Thyroid gland (tissue), 4 donors: ENCODE results near the gene COX6B2. TPM values are rescaled to one million over a fixed set of nuclear protein-coding genes. Genes with fewer than 3 reads are reported as not detected.
A peak's percentile ranks its signal among the peaks of the same experiment; 100 is the strongest.

ENCODE experiments used
- DNase-seq, 2 donors: peaks; one replicate each; pipeline ENCODE4 v3.0.0-alpha.2; 2019
- H3K27ac ChIP-seq, 3 donors: fragments of 200-600 bp; sonication (generic); 1 replicate in 2 of 3; 2 replicates in 1 of 3; pipeline ENCODE4 v1.5.1; 2016 to 2019; ENCODE audit warnings: mild to moderate bottlenecking in 1 of 3, moderate library complexity in 1 of 3
- H3K27me3 ChIP-seq: fragments of 200-600 bp; sonication (generic); one replicate; pipeline ENCODE4 v1.5.1; 2019
- H3K36me3 ChIP-seq, 2 donors: fragments of 200-600 bp; sonication (generic); one replicate each; pipeline ENCODE4 v1.5.1; 2016 to 2019
- H3K4me1 ChIP-seq, 2 donors: fragments of 200-600 bp; sonication (generic); one replicate each; pipeline ENCODE4 v1.5.1; 2017 to 2019
- H3K4me3 ChIP-seq, 3 donors: fragments of 200-600 bp; sonication (generic); replicated peaks in 1 of 3; 1 replicate in 2 of 3; 2 replicates in 1 of 3; pipeline ENCODE4 v1.5.1; 2016; ENCODE audit warnings: mild to moderate bottlenecking in 1 of 3
- H3K9me3 ChIP-seq: fragments of 200-600 bp; sonication (generic); one replicate; pipeline ENCODE4 v1.5.1; 2017
- CTCF ChIP-seq, 6 experiments: fragments of 200-600 bp in 3 of 6; fragments of 450-650 bp in 3 of 6; sonication (generic) in 3 of 6; IDR thresholded peaks; one replicate each; pipeline ENCODE4 v1.5.1; 2016 to 2019; ENCODE audit warnings: antibody characterized with exemption in 6 of 6, mild to moderate bottlenecking in 2 of 6, inconsistent platforms in 1 of 6, moderate library complexity in 1 of 6
- POLR2A ChIP-seq, 2 donors: fragments of 450-650 bp; IDR thresholded peaks; one replicate each; pipeline ENCODE4 v1.6.1; 2017; ENCODE audit warnings: antibody characterized with exemption in 2 of 2, mild to moderate bottlenecking in 2 of 2, moderate library complexity in 1 of 2
- WGBS, 2 donors: methylation state at CpG; one replicate each; pipeline ENCODE4 v1.1.5; 2017; 5-methylcytosine and 5-hydroxymethylcytosine counted together
- intact Hi-C: fragments of 100-400 bp; cut with DNase I; formaldehyde crosslinking; loops from one replicate; pipeline ENCODE4 v1.15.1; 2023
- total RNA-seq, 4 donors: library from RNA; depleted of rRNA; stranded (reverse); fragments of >200 nt; gene quantifications; one replicate each; pipeline ENCODE4 v1.2.3, GENCODE V29; 2016

COX6B2 gene
- total RNA-seq, 4 donors from 2014 or later = 0.94 TPM; not detected in 3

DNA sequence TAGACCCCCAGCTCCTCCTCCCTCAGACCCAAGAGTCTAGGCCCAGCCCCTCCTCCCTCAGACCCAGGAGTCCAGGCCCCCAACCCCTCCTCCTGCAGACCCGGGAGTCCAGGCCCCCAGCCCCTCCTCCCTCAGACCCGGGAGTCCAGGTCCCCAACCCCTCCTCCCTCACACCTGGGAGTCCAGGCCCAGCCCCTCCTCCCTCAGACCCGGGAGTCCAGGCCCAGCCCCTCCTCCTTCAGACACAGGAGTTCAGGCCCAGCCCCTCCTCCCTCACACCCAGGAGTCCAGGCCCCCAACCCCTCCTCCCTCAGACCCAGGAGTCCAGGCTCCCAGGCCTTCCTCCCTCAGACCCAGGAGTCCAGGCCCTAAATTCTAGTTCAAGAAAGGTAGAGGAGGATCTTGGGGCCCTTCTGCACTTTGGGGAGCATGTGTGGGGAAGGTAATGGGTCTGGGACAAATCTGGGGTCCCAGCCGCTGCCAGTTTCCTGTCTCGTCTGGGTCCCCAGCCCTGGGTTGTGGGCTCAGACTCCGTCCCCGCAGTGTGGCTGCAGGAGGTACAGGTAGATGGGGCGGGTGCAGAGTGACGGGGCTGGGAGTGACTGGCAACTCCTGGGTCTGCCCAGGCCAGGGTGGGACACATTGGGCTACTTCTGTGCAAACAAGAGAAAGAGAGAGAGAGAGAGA is 18.9 kb upstream of the COX6B2 start:
- intact Hi-C loops = no loop called here
- DNase-seq = no peak
- WGBS, 2 donors = 55 to 63% methylated on average over 4 to 7 of the region's 9 CpGs

DNA sequence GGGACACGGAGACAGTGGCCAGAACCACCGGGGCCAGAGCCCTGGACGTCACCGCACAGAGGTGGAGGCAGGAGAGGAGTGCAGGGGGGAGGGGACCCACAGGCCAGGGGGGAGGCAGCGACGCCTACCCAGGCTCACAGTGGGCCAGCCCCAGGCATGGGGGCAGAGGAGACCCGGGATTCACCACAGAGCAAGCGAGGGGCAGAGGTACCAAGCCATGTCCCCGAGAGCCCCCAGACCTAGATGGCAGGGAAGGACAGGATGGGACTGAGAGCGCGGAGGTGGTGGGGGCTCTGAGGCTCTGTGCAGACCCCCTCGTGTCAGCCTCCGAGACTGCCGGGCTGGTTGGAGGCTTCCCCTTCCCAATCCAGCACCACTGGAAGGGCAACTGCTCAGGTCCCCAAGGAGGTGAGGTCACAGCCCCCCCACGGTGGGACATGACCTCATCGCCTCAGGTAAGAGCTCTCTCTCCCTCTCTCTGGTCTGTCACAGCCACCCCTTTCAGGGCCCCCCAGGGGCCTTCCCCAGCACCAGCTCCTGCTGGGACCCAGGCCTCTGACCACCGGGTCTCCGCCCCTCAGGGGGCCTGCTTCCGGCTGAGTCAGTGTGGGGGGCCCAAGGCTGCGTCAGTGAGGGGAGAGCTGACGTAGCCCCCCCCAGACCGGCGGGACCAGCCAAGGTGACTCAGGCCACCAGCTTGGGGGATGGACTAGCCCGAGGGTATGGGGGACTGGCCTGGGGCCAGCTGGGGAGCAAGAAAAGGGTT is 18.0 kb upstream of the COX6B2 start:
- no peak overlapping the region for H3K4me3 ChIP-seq
- H3K27me3 ChIP-seq = peaks cover 42% of the 10 kb centered on the region

More for the DNA sequence above, 18.9 kb upstream of the COX6B2 start:
- no peaks in the 10 kb centered on the region for H3K36me3 ChIP-seq
- peaks cover 46% of the 10 kb centered on the region for H3K27me3 ChIP-seq
- no peak overlapping the region for H3K27ac ChIP-seq
- H3K4me3 ChIP-seq = no peak overlapping the region
- no peaks in the 10 kb centered on the region for H3K9me3 ChIP-seq
- peaks cover 0 to 20% of the 10 kb centered on the region in 2 donors for H3K4me1 ChIP-seq
- TF ChIP-seq CTCF (IDR thresholded peaks at IDR 0.05) = no peak
- no peak for TF ChIP-seq POLR2A (IDR thresholded peaks at IDR 0.05)

GRCh38 chr19:55370305-55370988 is 15.9 kb upstream of the COX6B2 start, which contains the start of gene IL11:
Gene IL11, minus strand, starts transcription at chr19:55370463. Its CDS starts 153 bp downstream, at chr19:55370310.
- TF ChIP-seq CTCF (IDR thresholded peaks at IDR 0.05) = no peak
- TF ChIP-seq POLR2A (IDR thresholded peaks at IDR 0.05) = no peak
- peak within 1 kb of the TSS in 1 of 3 donors; percentile 9 for H3K4me3 ChIP-seq
- no peaks in the 10 kb centered on the region for H3K36me3 ChIP-seq
- intact Hi-C loops = no loop called here
- H3K27me3 ChIP-seq = peaks cover 41% of the 10 kb centered on the region
- no peak within 1 kb of the TSS for H3K27ac ChIP-seq
- no peaks in the 10 kb centered on the region for H3K9me3 ChIP-seq
- no peak for DNase-seq
- WGBS, 2 donors = 6 to 7% methylated on average over 18 to 22 of the region's 32 CpGs
- peaks cover 0 to 20% of the 10 kb centered on the region in 2 donors for H3K4me1 ChIP-seq

More for the DNA sequence above, 18.0 kb upstream of the COX6B2 start:
- DNase-seq = no peak
- no peak for TF ChIP-seq CTCF (IDR thresholded peaks at IDR 0.05)
- TF ChIP-seq POLR2A (IDR thresholded peaks at IDR 0.05) = no peak
- WGBS, 2 donors = 29 to 39% methylated on average over 12 to 19 of the region's 24 CpGs
- Histone ChIP-seq H3K4me1 (peaks cover 0 to 20% of the 10 kb centered on the region in 2 donors), H3K9me3 (no peaks in the 10 kb centered on the region), H3K36me3 (no peaks in the 10 kb centered on the region), H3K27ac (no peak overlapping the region)
- intact Hi-C loops = no loop called here

GRCh38 chr19:55369653-55370304 is 15.3 kb upstream of the COX6B2 start:
- no peaks in the 10 kb centered on the region for H3K9me3 ChIP-seq
- no peaks in the 10 kb centered on the region for H3K36me3 ChIP-seq
- H3K4me1 ChIP-seq = peaks cover 0 to 20% of the 10 kb centered on the region in 2 donors
- no peak for TF ChIP-seq POLR2A (IDR thresholded peaks at IDR 0.05)
- H3K27ac ChIP-seq = no peak overlapping the region
- no peak overlapping the region for H3K4me3 ChIP-seq
- H3K27me3 ChIP-seq = peaks cover 41% of the 10 kb centered on the region
- intact Hi-C loops = no loop called here
- no peak for DNase-seq
- WGBS, 2 donors = 1 to 2% methylated on average over 13 to 29 of the region's 59 CpGs
